COR-L47 (cell line): ENCODE data around the gene BMP8A.
"Not testable (repeated sequence)": the region's sequence is repeated elsewhere in the genome, so short reads cannot be mapped to it uniquely, and the experiment has no call there.

ENCODE experiments used
- DNase-seq: peaks from one replicate; lab custom pipeline; 2025; lab: John Stamatoyannopoulos, UW

BMP8A gene

DNA sequence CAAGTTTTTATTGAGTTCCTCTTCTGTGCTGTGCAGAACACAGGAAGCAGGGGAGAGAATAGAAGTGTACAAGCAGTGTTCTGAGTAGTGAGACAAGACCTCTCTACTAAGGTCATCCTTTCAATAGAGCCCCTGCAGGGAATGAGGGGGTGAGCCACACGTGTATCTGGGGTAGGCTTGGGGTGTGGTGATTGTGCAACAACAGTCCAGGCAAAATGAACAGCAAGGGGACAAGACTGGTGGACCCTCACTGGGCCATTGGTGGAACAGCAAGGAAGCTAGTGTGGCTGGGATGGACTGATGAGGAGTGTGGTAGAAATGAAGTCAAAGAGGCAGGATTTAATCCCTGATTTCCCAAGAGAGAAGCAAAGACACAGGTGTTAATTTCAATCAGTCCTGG is 8.2 kb upstream of the BMP8A start:
- DNase-seq, result no peak

DNA sequence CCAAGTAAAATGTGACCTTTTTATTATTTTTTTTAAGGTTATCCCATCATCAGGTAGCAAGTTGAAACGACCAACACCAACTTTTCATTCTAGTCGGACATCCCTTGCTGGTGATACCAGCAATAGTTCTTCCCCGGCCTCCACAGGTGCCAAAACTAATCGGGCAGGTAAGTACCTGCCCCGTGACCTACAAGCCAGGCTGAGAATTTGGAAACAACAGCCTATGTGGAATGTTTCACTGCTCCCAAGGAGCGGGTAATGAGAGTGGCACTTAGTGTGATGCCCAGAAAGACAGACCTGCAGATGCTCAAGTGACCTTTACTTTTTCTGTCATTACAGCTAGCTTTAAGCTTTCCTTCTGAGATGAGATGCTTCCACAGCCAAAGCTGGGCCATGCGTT is 6.9 kb upstream of the BMP8A start:
- DNase-seq, result no peak

DNA sequence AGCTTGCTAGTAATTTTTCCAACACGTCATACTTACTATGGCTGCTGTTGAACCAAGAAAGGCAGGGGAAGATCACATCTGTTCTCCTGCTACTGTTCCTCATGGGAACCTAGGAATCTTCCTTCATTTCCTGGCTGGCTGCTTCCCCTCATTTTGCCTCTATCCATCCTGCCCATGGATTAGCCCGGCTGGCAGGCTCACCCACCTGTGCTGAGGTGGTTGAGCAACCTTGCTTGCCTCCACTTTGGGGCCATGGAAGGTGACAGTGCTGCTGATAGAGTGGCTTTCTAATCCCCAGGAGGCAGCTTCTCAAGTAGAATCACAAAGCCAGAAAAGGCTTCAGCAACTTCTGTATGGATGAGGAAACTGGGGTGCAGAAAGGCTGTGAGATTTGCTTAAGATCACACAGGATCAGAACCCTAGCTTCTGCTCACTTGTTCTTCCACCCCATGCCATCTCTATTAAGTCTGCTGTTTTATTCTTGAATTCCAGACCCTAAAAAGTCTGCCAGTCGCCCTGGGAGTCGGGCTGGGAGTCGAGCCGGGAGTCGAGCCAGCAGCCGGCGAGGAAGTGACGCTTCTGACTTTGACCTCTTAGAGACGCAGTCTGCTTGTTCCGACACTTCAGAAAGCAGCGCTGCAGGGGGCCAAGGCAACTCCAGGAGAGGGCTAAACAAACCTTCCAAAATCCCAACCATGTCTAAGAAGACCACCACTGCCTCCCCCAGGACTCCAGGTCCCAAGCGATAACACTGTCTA is 6.2 kb upstream of the BMP8A start:
- DNase-seq, result no peak

DNA sequence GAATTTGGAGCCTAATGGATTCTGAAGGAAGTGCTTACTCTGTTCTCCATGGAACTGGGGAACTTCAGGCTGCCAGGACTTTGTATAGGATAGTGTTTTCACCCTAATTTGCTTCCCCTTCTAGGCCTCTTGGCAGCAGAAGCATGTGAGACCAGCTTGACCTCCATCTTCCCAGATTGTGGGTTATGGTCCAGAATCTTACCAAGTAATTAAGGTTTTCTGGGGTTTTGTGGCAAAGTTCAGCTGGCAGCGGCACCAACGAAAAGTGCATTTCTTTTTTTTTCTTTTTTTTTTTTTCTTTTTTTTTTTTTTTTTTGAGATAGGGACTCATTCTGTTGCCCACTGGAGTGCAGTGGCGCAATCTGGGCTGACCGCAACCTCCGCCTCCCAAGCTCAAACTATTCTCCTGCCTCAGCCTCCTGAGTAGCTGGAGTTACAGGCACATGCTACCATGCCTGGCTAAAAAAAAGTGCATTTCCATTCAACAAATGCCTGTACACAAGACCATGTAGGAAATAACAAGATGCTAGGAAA is 3.4 kb upstream of the BMP8A start:
- no peak for DNase-seq

DNA sequence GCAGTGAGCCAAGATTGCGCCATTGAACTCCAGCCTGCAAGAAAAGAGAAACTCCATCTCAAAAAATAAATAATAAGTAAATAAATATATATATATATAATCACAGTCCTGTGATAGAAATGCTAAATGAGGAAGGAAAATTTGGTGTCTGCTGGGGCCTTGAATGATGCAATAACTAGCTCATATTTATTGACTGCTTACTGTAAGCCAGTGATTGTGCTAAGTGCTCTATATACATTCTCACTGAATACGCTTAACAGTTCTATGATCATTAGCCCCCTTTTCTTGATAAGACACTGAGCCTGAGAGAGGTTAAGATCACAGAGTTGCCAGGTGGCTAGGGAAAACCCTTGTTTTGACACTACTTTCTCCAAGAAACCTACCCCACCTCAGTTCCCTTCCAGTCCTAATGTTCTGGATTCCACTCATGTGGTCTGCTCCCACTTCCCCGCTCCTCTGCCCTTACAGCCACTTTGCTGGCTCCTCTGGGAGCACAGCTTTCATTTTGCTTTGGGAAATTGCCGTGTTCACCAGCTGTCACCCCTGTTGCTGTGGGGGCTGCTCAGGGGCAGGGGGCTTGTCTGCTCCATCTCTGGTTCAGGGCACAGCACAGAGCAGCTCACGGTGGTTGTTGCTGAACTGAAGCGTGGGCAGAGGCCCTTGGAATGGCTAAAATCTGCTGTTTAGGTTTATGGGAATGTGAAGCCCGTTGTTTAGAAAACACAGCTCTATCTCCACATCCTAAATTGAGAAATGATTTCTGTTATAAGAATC is 2.5 kb upstream of the BMP8A start:
- DNase-seq, result no peak

DNA sequence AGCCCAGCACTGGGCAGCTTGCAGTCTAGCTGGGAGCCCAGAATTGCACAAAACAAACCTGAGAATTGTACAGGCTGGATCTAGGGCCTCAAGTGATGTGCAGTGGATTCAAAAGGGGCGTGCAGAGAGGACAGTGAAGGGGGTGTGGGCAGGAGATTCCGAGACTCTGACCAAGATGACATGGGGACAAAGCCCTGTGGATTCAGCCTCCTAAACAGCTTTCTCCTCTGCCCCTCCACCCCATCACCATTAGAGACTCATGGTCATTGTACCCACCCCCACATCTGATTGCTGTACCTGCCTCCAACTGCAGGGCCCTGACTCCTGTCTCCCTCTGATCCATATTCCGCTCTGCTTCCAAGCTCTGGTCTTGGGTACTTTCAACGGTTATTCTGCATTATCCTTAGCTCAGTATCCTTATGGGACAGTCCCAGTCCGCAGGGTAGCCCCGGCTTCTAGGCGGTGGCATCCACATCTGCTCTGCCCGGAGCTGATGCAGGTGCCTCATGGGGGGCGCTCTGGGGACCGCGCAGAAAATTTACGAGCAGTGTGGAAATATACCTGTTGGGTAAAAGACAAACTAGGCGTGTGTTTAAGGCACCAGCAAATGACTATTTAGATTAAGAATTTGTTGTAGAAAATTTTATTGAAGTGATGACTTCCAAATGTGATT is 1.7 kb upstream of the BMP8A start:
- DNase-seq, result no peak

DNA sequence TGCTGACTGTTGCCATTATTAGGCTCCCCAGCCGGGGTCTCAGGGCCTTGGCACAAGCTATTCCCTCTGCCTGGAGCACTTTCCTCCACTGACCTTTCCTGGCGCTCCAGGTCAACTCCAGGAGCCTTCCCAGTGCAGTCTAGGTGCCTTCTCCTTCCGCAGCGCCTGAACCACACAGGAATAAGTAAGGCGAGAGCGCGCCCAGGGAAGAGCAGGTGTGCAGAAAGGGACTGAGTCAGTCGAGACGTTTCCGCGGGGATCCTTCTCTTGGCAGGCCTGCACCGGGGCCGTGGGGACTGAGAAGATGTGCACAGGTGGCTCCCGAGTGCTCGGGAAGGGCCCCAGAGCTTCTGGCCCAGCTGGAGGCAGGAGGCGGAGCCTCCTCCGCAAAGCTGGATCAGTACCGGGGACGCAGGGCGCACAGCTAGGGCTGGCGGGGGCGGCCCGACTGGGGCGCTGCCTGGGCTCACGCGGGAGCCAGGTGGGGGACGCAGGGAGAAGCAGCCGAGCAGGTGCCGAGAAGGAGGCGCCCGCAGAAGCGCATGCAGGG is 765 bp upstream of the BMP8A start:
- DNase-seq, result no peak

DNA sequence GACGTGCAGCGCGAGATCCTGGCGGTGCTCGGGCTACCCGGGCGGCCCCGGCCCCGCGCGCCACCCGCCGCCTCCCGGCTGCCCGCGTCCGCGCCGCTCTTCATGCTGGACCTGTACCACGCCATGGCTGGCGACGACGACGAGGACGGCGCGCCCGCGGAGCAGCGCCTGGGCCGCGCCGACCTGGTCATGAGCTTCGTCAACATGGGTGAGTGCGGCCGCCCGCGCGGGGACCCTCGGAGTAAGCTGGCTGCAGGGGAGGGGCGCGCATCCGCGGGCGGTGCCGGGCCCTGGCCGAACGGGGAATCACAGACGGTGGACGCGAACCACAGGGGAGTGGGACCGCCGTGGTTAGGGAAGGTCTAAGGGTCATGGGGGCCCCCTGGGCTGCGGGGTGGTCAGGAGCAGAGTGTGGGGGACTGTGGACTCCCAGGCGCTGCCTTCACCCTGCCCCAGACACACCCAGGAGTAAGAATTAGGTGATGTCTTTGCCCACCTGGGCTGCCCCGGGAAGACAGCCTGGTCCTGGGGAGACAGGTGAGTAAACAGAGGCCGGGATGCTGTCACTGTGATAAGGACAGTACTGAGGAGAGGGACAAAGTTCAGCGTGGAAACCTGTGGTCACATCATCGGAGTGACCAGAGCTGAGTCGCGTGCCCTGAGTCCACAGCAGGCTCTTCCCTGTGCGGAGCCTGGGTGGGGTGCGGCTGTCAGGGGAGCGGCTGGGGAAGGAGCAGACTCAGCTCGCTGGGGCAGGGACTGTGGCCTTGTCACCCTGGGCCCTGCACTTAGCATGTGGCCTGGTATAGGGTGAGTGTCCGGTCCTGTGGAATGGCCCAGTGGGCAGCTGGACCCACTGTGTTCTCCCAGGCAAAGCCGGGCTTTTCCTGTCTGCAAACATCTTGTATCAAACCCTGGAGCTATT is 944 bp downstream of the BMP8A start:
- DNase-seq, result not testable (repeated sequence)

DNA sequence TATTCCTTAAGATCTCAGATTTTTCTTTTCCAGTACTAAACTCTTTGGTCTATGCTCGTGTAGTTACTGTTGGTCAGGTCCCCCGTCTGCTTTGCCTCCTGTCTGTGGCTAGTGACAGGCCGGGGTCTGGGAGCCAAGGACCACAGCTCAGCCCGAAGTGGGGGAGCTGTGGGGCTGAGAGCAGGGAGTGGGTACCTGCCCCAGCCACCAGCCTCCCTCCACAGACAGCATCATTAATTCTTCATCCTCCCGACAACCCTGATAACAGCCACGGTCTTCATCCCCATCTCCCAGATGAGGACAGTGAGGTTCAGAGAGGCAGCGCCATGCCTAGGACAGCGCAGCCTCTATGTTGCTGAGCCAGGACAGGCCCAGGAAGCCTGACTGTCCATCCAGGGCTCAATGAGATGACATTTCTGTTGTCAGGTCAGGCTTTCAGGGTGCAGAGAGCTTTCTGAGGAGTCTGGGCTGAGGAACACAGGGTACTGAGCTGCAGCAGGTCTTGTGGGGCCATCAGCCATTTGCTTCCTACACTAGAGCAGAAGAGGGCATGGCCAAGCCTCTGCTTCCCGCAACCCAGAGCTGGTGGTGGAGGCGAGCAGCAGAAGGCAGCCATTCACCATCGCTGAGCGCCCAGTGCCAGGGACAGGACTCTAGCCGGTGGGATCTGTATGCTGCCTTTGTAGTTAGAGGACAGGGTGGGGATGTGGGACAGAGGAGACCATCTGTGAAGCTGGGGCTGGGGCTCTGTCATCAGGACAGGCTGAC is 1.8 kb downstream of the BMP8A start:
- not testable (repeated sequence) for DNase-seq

DNA sequence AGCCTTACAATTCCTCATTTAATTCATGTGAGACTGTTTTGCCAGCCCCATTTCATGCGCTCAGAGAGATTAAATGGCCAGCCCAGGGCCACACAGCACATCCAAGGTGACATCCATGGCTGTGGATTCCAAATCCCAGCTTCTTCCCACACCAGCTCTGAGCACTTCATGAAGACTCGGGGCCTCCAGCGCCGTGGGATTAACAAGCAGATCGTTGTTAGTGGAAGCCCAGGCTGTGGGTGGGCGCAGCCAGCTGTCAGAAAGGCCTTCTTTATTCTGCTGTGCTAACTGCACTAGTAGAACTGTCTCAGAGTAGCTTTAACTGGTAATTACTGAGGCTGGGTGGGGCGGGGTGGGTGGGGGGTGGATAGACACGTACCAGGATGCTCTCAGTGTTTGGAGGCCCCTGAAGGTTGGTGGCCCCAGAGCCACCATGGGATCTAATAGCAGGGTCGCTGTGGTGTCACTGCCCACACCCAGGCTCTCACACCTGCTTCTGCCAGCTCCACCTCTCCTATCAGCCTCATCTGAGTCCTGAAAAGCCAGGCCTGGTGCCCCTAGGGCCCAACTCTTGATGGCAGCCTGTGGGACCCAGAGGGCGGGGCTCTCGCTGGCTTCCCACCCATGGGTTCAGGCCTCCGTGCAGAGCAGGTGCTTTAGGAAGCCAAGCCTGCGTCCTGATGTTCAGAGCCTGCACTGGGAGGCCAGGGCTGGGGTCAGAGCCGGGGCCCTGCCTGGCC is 3.4 kb downstream of the BMP8A start:
- no peak for DNase-seq

DNA sequence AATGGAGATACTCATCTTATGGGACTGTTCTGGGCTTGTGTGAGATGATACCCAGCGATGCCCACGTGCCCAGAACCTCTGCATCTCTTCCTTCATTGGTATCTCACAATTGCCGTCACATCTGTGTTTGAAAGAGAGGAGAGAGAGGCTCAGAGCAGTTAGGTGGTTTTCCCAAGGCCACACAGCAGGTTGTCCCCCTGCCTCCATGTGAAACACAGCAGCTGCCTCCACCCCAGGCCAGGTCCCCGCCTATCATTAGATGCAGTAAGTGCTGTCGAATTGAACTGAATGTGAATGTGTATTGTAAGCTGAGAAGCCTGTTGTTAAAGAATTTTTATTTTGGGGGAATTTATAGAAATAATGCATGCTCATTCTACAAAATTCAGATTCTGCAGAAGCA is 5.1 kb downstream of the BMP8A start:
- not testable (repeated sequence) for DNase-seq

DNA sequence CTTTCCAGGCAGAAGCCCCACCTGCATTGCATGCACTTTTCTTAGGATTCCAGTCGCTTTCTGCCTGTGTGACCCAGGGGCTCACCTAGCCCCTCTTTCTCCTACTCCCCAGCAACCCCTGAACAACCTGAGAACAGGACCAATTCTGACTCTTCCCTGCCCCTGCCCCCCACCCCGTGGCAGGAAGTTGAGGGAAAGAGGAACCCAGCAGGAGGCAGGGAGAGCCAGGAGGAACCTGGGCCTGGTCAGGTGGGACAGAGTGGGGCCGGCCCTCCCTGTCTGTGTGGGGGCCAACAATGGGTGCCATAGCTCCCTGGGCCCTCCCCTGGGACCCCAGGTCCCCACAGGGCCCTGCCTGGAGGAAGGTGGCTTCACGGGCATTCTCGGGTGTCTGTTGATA is 6.1 kb downstream of the BMP8A start:
- no peak for DNase-seq

DNA sequence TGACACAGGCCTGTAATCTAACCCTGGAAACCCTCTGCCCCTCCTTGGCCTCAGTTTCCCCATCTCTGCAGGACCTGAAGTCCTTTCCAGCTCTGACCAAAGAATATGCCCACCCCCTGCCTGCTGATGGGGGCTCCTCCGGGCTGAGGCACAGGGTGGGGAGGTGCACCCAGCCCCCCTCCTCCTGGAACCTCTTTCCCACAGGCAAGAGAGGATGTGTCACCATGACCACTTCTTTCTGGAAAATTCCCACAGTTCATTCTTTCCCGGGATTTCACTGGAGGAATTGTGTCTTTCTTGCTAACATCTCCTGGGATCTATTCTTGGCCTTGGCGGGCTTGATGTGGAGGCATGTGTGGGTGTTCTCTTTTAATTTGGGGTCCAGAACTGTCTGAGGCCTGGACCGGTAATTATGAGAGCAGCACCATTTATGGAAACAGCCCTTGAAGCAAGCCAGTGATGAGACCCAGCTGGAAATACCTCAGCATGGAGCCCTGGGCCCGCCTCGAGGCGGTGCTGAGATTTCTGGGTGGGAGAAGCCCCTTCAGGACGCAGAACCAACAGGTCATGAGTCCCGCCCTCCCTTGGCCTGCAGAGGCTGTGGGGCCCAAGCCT is 6.8 kb downstream of the BMP8A start:
- DNase-seq, result not testable (repeated sequence)

DNA sequence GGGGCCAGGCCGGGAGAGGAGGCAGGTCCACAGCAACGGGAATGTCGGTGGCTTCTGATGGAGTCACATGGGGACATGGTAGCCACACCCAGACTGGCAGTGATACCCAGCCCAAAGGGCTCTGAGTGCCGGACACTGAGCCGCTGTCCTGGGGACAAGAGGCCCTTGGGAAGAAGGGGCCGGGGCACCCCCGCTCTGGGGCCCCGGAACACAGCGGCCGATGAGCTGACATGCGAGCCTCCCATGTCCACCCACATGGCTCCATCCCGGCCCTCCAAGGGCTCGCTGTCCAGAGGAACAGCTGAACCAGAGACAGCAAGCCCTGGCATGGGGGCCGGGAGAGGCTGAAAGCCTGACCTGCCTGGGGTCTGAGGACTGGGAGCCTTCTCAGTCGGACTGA is 7.4 kb downstream of the BMP8A start:
- DNase-seq, result not testable (repeated sequence)

DNA sequence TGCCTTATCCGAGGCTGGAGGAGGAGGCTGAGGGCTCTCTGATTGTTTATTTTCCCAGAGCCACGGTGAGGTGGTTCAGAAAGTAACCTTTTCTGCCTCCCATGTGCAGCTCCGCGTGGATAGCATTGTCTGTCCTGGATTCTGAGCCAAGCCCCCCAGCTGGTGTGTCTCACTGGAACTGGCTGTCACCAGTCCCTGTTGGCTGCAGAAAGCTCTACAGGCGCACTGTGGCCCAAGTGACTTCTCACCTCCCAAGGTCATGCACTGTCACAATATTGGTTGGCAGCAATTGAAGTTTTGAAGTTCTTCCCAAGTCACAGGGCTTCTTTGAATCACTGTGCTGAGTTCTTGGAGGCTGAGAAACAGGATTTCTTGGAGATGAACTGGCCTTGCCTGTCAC is 8.2 kb downstream of the BMP8A start:
- DNase-seq, result no peak

DNA sequence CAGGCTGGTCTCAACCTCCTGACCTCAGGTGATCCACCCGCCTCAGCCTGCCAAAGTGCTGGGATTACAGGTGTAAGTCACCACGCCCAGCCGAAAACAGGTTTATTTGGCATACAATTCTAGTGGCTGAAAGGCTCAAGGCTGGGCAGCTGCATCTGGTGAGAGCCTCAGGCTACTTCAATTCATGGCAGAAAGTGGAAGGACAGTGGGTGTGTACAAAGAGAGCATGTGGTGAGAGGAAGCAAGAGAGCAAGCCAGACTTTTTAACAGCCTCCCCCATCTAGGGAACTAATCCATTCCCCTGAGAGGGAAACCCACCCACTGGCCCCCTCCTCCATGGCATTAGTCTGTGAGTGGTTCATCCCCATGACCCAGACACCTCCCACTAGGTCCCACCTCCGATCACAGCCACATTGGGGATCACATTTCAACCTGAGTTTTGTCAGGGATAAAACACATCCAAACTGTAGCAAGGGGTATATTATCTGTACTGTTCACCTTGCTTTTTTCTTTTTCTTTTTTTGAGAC is 9.5 kb downstream of the BMP8A start:
- no peak for DNase-seq

DNA sequence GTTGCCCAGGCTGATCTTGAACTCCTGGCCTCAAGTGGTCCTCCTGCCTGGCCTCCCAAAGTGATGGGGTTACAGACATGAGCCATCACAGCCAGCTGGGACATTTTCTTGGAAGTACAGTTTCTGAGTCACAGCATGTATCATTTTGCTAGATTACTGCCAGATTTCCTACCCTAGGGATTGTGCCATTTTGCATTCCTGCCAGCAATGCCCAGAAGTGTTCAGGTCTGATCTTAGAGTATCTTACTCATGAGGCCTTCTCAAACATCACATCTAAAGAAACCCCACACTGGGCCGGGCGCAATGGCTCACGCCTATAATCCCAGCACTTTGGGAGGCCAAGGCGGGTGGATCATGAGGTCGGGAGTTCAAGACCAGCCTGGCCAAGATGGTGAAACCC is 10.2 kb downstream of the BMP8A start:
- no peak for DNase-seq

DNA sequence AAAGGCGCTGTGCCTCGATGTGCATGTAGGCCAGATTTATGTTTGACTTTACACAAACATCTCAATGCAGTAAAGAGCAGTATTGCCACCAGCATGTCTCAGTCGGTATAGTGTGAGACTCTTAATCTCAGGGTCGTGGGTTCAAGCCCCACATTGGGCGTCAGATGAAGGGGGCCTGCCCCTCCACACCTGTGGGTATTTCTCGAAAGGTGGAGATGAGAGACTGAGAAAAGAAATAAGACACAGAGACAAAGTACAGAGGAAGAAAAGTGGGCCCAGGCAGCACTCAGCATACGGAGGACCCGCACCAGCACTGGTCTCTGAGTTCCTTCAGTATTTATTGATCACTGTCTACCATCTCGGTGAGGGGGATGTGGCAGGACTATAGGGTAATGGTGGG is 13.0 kb downstream of the BMP8A start:
- not testable (repeated sequence) for DNase-seq

DNA sequence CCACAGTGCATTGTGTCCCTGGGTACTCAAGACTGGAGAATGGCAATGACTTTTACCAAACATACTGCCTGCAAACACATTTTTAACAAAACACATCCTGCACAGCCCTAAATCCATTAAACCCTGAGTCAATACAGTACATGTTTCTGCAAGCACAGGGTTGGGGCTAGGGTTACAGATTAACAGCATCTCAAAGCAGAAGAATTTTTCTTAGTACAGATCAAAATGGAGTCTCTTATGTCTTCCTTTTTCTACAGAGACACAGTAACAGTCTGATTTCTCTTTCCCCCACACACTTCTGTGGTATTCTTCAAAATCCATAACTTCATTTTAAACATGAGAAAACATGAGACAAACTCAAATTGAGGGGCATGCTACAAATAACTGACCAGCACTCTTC is 13.9 kb downstream of the BMP8A start:
- no peak for DNase-seq
